ENCODE data around the gene GGCX. TPM values are rescaled to one million over a fixed set of nuclear protein-coding genes. Genes with fewer than 3 reads are reported as not detected.

GGCX gene
- total RNA-seq (10 to 100 TPM; 22.9 to 27.6 TPM), total RNA-seq (22.0 to 86.8 (median 42.8) reads per million in 172 experiments)
- 11.5 TPM for polyA plus RNA-seq (2013, experiment 1 of 2)
- polyA plus RNA-seq (2013, experiment 2 of 2) = 14.5 TPM

GRCh38 chr2:85561280-85562212 is at the start of gene GGCX:
Gene GGCX (minus strand): TSS chr2:85561493. CDS start chr2:85561428, 65 bp downstream.
- no peak for TF ChIP-seq CTCF (IDR thresholded peaks at IDR 0.05)
- ChIA-PET CTCF (interaction anchor here (1.0 kb wide), 1 partner anchor 56 kb away, joined by 3 read pairs; no protein-coding TSS in a partner anchor), POLR2A (interaction anchor here (0.5 to 2.7 kb wide), 22 partner anchors 8 to 234 kb away, joined by 3 to 19 read pairs (median 5); partner anchors contain the start of genes C2orf68, ELMOD3, MAT2A and RNF181)
- Mint-ChIP-seq H3K4me1 (ENCODE audit: low read depth) (peaks cover 30% of the 10 kb centered on the region), H3K27ac (peak within 1 kb of the TSS; percentile 95), H3K4me3 (peak within 1 kb of the TSS; percentile 99), H3K36me3 (ENCODE audit: low read depth) (peaks cover 36% of the 10 kb centered on the region), H3K9me3 (no peaks in the 10 kb centered on the region), H3K27me3 (no peaks in the 10 kb centered on the region)
- H3K4me1 ChIP-seq (ENCODE audit: insufficient read depth, low read length) = peaks cover 20% of the 10 kb centered on the region
- H3K27ac ChIP-seq (ENCODE audit: low read depth in 1 of 2, low read length in 2 of 2) = peak within 1 kb of the TSS; percentile 67 to 68
- no peaks in the 10 kb centered on the region for H3K9me3 ChIP-seq (ENCODE audit: control insufficient read depth in 1 of 2, insufficient read depth in 1 of 2, low read length in 2 of 2)
- peak within 1 kb of the TSS; percentile 81 for H3K4me3 ChIP-seq (ENCODE audit: low read length)
- intact Hi-C loops (cut with DNase I, micrococcal nuclease) = loop anchor here (1.0 to 5.0 kb wide), 4 partner anchors 21 to 54 kb away; partner anchors contain the start of genes RNF181 (in 1 of the 2) and TMEM150A (in 1 of the 2)
- ATAC-seq (ENCODE audit: poor library complexity) = peak; percentile 89
- no peaks in the 10 kb centered on the region for H3K27me3 ChIP-seq (ENCODE audit: control insufficient read depth in 1 of 2, insufficient read depth in 2 of 2, low read length in 2 of 2)
- peaks cover 14% of the 10 kb centered on the region for H3K36me3 ChIP-seq (ENCODE audit: insufficient read depth, low read length)
- peak; percentile 88 to 97 (median 93) for DNase-seq

GRCh38 chr2:85607268-85608215 is 46.2 kb upstream of the GGCX start:
- H3K27me3 Mint-ChIP-seq = no peaks in the 10 kb centered on the region
- POLR2A ChIA-PET = interaction anchor here (0.6 to 1.3 kb wide), 3 partner anchors 12 to 256 kb away, joined by 3 to 4 read pairs (median 3); partner anchors contain the start of gene RNF181
- ATAC-seq (ENCODE audit: poor library complexity) = no peak
- no peak overlapping the region for H3K4me3 ChIP-seq (ENCODE audit: low read length)
- intact Hi-C loops (cut with DNase I, micrococcal nuclease) = no loop called here
- H3K9me3 ChIP-seq (ENCODE audit: control insufficient read depth in 1 of 2, insufficient read depth in 1 of 2, low read length in 2 of 2) = no peaks in the 10 kb centered on the region
- no peak overlapping the region for H3K27ac Mint-ChIP-seq
- CTCF ChIA-PET = no interaction called here
- no peak overlapping the region for H3K27ac ChIP-seq (ENCODE audit: low read depth in 1 of 2, low read length in 2 of 2)
- H3K9me3 Mint-ChIP-seq = no peaks in the 10 kb centered on the region
- H3K4me1 Mint-ChIP-seq (ENCODE audit: low read depth) = peaks cover 62% of the 10 kb centered on the region
- H3K36me3 Mint-ChIP-seq (ENCODE audit: low read depth) = peaks cover 62% of the 10 kb centered on the region
- no peak for DNase-seq
- H3K27me3 ChIP-seq (ENCODE audit: control insufficient read depth in 1 of 2, insufficient read depth in 2 of 2, low read length in 2 of 2) = no peaks in the 10 kb centered on the region
- no peak for TF ChIP-seq CTCF (IDR thresholded peaks at IDR 0.05)
- peaks cover 57% of the 10 kb centered on the region for H3K4me1 ChIP-seq (ENCODE audit: insufficient read depth, low read length)
- peak overlapping the region; percentile 49 for H3K4me3 Mint-ChIP-seq
- peaks cover 38% of the 10 kb centered on the region for H3K36me3 ChIP-seq (ENCODE audit: insufficient read depth, low read length)

- Histone ChIP-seq H3K36me3 (ENCODE audit: insufficient read depth, low read length) (peaks cover 38% of the 10 kb centered on the region), H3K9me3 (ENCODE audit: control insufficient read depth in 1 of 2, insufficient read depth in 1 of 2, low read length in 2 of 2) (no peaks in the 10 kb centered on the region), H3K4me3 (ENCODE audit: low read length) (no peak overlapping the region), H3K27ac (ENCODE audit: low read depth in 1 of 2, low read length in 2 of 2) (no peak overlapping the region), H3K4me1 (ENCODE audit: insufficient read depth, low read length) (peaks cover 57% of the 10 kb centered on the region), H3K27me3 (ENCODE audit: control insufficient read depth in 1 of 2, insufficient read depth in 2 of 2, low read length in 2 of 2) (no peaks in the 10 kb centered on the region)
- peaks cover 54% of the 10 kb centered on the region for H3K4me1 Mint-ChIP-seq (ENCODE audit: low read depth)
- H3K4me3 Mint-ChIP-seq = peak overlapping the region; percentile 20
- no peak for TF ChIP-seq CTCF (IDR thresholded peaks at IDR 0.05)
- intact Hi-C loops (cut with DNase I, micrococcal nuclease) = no loop called here
- DNase-seq (no peak), ATAC-seq (ENCODE audit: poor library complexity) (no peak)
- no peaks in the 10 kb centered on the region for H3K27me3 Mint-ChIP-seq
- POLR2A ChIA-PET = interaction anchor here (1.4 to 1.9 kb wide), 2 partner anchors 10 to 21 kb away, joined by 4 to 12 read pairs; partner anchors contain the start of genes RNF181 and VAMP5
- peak overlapping the region; percentile 11 for H3K27ac Mint-ChIP-seq
- peaks cover 53% of the 10 kb centered on the region for H3K36me3 Mint-ChIP-seq (ENCODE audit: low read depth)
- CTCF ChIA-PET = interaction anchor here (0.7 to 0.9 kb wide), 2 partner anchors 18 to 24 kb away, joined by 3 to 4 read pairs; no protein-coding TSS in a partner anchor
- no peaks in the 10 kb centered on the region for H3K9me3 Mint-ChIP-seq
Measured at GRCh38 chr2:85606116-85606455, 44.8 kb upstream of the GGCX start.

Measured in CD4-positive, alpha-beta T cell (primary cell).